SHP77 treated with DMSO at 0.1 percent for 48 hours (cell line): ENCODE measurements around the gene CEP128.

Experiments
- DNase-seq: peaks from one replicate; lab custom pipeline; 2025; lab: John Stamatoyannopoulos, UW

The CEP128 gene

GRCh38 chr14:80771201-80771600 lies 170.3 kb downstream of the CEP128 start:
- DNase-seq, result no peak

DNA sequence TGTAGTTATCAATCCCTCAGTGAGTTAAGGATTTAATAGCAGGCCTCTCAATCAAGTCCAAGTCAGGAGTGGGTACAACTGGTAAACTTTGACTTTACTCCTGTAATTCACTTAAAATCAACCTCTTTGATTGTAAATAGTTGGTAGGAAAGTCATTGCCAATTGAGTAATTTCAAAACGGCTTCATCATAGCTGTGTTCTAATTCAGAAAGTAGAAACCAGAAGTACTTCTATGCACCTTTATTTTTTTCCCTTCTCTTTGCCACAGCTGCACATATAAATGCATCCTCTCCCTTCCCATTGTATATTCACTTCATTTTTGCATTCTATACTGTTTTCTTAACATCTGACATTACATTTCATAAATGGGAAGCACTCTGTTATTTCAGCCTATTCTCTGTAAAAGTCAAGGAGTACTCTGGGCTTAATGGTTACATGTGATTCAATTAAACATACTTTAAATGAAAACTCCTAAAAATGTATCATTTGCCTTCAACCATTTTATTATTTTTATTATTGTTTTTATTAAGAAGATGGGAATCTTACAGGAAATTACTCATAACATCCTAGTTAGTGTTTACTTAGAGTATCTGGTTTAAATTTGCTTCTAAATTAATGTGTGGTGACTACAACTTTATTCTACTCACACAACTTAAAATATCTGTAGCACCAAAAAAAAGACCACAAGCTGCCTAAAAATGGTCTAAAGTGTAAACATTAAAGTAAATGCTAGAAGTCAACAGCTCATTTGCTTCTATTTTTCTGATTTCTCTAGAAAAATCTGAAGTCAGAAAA lies 171.2 kb downstream of the CEP128 start:
- no peak for DNase-seq

- DNase-seq, result no peak
Measured at GRCh38 chr14:80768646-80769045, 172.9 kb downstream of the CEP128 start.

GRCh38 chr14:80764921-80765507 lies 176.5 kb downstream of the CEP128 start:
- DNase-seq, result no peak

DNA sequence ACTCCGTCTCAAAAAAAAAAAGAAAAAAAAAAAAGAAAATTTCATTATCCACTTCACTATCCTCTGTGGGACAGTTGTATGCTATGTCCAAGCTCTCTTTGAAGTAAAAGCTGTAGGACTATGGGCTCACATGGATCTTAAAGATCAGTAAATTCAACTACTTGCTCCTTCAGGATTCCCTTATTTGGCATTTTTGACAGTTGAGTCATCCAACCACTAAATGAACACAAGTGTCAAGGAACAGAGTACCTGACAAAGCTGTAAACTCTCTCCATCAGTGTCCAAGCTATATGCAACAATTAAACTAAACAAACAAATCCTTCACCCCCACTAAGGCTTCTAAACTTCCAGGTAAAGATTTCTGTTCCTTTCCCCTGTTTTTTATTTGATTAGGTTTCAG lies 177.0 kb downstream of the CEP128 start:
- no peak for DNase-seq

GRCh38 chr14:80762641-80763228 lies 178.8 kb downstream of the CEP128 start:
- no peak for DNase-seq

- no peak for DNase-seq
Measured at GRCh38 chr14:80754696-80755095, 186.8 kb downstream of the CEP128 start.

GRCh38 chr14:80751285-80751684 lies 190.3 kb downstream of the CEP128 start:
- no peak for DNase-seq

- no peak for DNase-seq
Measured at GRCh38 chr14:80726211-80726610, 215.3 kb downstream of the CEP128 start.

DNA sequence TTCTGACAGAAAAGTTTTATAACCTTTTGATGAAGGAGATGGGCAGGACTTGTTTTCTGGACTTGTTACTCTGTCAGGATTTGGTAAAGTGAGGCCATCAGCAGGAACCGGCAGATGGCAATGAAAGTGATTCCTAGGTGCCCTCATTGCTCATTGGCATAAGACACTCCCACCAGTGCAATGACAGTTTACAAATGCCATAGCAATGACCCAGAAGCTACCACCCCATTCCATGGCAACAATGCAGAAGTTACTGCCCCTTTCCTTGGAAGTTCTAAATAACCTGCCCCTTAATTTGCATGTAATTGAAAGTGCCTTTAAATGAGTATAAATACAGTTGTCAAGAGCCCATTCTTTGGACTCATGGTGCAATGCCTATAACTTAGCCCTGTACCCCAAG lies 222.6 kb downstream of the CEP128 start:
- no peak for DNase-seq

GRCh38 chr14:80714474-80714873 lies 227.1 kb downstream of the CEP128 start:
- DNase-seq, result no peak

DNA sequence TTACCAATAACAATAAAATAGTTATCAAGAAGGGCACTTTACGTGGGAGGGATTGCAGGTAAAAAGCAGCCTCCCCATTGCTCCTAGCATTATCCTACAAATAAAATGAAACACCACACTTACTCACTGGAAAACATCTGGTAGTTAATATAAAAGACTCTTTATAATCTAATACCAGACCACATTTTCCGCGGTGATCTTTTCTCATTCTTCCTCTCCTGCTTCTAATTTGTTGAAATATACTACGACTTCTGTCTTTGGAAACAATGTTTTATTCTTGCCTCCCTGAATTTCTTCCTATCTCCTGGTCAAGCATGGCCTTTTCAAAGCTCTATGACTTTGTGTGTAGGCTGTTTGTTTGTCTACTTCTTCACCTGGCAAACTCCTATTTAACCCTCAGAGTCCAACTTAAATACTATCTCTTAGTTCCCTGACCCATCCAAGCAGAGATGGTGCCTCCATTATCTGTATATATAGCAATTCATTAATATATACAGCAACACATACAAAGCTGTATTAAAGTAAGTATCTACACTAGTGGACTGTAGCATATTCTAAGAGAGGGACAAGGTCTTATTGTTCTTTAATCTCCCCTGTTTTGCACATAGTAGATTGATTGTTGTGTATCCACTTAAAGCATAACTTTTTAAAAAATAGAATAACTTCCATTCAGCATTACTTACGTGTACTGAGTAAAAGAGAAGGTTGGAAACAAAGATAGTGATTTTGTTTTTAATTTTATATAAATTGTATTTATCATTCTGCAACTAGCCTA lies 228.3 kb downstream of the CEP128 start:
- no peak for DNase-seq

GRCh38 chr14:80705241-80705980 lies 236.1 kb downstream of the CEP128 start:
- DNase-seq, result no peak

DNA sequence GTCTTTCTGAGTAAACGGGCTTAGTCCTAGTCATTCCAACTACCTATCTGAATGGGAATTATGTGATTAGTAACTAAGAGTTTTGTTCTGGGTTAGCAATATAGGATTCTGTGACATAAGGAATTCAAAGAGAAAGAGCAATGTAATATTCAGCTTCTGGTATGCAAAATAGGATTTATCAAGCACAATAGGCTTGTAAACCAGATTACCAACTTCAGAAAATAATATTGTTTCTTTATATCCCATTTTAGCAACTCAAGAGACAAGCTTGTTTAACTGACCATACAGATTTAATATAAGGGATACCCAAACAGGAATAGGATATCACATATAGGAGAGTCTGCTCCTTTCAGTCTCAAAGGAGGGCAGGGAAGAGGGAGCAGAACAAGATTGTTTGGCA lies 240.9 kb downstream of the CEP128 start:
- DNase-seq, result no peak

DNA sequence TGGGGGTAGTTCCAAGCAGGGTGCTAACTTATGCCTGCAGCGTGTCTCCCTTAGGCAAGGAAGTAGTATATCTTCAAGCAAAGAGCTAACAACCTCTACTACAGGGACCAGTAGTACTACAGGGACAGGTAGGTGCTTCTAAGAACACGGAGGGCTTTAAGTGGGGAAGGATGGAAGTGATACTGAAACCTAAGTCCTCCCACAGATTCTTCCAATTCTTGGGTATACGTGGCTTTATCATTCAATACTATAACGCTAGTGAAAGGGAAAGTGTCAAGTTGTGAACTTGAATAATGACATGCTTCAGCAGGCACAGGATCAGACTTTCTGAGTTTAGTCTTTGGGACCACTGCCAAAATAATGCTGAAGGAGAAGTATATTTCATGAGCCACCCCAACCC lies 241.7 kb downstream of the CEP128 start:
- no peak for DNase-seq

DNA sequence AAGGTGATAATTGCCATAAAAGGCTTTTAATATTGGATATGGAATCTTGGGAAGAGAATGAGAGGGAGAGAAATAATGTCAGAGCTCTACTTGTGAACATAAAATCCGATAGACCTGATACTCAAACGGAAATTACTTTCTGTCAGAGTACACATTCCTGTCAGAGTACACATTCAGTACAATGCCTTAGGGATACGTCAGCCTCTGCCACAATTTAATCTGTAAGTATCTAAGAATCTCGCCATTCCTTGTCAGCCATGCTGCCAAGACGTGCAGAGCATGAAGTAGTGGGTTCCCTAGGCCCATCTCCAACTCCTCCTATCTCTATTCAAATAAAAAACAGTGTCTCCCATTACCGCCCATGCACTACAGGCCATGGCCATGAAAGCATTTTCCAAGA lies 242.6 kb downstream of the CEP128 start:
- DNase-seq, result no peak

- no peak for DNase-seq
Measured at GRCh38 chr14:80695869-80696268, 245.7 kb downstream of the CEP128 start.

DNA sequence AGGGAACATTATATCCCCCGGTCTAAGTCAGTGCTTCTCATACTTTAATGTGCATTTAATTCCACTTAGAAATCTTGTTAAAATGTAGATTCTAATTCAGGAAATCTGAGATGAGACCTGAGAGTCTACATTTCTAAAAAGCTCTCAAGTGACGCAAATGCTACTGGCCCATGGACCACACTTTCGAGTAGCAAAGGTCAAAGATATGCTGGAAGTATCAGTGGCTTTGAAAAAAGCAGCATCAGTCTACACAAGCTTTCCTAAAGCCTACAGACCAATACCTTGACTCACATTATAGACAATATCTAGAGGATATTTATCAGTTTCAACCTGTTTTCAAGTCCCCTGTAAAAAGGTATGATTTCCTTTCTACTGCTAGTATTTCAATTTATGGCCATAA lies 248.6 kb downstream of the CEP128 start:
- no peak for DNase-seq

DNA sequence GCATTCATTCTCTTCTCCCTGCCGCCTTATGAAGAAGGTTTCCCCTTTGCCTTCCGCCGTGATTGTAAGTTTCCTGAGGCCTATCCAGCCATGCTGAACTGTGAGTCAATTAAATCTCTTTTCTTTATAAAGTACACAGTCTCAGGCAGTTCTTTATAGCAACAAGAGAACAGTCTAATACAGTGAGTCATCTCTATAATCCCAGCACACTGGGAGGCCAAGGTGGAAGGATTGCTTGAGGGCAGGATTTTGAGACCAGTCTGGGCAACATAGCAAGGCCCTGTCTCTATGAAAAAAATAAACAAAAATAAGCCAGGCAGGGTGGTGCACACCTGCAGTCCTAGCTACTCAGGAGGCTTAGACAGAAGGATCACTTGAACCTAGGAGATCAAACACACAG lies 259.9 kb downstream of the CEP128 start:
- DNase-seq, result no peak

DNA sequence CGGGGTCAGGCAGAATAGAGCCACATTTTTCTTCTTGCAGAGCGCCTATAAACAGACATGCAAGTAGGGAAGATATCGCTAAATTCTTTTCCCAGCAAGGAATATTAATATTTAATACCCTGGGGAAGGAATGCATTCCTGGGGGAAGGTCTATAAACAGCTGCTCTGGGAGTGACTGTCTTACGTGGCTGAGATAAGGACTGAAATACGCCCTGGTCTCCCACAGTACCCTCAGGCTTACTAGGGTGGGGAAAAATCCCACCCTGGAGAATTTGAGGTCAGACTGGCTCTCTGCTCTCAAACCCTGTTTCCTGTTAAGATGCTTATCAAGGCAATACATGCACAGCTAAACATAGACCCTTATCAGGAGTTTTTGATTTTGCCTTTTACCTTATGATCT lies 262.3 kb downstream of the CEP128 start:
- DNase-seq, result no peak

- no peak for DNase-seq
Measured at GRCh38 chr14:80678436-80678835, 263.1 kb downstream of the CEP128 start.

DNA sequence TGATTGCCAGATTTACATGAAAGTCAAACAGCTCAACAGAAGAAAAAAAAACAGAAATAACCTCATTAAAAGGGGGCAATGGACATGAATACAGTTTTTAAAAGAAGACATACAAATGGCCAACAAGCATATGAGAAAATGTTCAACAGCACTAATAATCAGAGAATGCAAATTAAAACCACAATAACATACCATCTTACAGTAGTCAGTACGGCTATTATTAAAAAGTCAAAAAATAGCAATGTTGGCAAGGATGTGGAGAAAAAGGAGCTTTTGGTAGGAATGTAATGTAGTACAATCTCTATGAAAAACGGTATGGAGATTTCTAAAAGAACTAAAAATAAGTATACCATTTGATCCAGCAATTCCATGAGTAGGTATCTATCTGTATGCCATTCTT lies 272.1 kb downstream of the CEP128 start:
- DNase-seq, result no peak
